ENCODE measurements around the gene LCK.
A peak's percentile ranks its signal among the peaks of the same experiment; 100 is the strongest.

LCK gene

DNA sequence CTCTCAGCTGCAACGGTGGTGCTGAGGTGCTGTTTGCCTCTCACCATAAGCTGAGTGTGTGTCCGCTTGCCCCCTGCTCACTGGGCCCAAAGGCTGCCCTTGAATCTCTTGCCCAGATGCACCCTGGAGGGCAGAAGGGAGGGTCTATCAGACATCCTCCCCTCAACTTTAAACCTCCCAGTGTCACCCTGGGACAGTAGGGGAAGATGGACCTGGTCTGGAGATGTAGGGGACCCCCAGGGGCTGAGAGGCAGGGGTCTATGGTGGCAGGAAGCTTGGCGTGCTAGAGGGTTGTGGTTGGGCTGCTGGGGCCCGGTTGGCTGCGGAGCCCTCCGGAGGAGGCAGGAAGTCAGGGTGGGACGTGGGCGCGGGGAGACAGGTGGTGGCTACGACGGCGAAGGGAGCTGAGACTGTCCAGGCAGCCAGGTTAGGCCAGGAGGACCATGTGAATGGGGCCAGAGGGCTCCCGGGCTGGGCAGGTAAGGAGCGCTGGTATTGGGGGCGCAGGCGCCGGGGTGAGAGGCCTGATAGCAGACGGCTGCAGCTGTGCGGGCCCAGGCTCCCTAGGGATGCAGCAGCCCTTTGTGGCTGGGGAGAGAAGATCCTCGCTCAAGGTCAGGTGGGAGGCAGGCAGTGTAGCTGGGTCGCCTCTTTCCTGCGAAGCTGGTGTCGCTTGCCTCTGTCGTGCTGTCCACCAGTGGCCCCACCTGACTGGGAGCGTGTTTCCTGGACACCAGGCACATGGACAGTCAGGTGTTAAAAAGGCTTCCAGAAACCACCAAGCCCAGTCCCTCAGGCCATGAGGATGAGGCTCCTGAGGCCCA, at the start of gene LCK:
TSS of gene LCK (plus strand) at position 373 of the 824 bp plus-strand sequence. CDS start 23,065 bp downstream, outside the sequence.
- no peak for DNase-seq (ENCODE audit: low spot score)

DNA sequence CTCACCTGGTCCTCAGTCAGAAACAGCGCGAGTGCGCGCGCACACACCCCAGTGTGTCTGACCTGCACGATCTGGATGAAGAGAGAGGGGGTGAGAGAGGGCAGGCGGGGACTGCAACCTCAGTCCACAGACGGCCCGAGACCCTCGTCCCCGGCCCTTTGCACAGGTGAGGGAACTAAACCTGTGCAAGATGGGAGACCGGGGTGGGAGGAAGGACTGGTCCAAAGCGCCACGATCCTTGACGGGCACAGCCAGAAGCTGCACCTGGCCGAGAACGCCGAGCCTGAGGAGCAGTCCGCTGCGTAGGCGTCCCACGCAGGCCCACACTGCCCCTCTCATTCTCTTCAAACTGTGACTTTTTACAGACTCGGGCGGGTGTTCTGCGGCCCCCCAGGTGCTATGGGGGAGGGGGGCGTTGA, 46.1 kb upstream of the LCK start:
- no peak for DNase-seq (ENCODE audit: low spot score)

DNA sequence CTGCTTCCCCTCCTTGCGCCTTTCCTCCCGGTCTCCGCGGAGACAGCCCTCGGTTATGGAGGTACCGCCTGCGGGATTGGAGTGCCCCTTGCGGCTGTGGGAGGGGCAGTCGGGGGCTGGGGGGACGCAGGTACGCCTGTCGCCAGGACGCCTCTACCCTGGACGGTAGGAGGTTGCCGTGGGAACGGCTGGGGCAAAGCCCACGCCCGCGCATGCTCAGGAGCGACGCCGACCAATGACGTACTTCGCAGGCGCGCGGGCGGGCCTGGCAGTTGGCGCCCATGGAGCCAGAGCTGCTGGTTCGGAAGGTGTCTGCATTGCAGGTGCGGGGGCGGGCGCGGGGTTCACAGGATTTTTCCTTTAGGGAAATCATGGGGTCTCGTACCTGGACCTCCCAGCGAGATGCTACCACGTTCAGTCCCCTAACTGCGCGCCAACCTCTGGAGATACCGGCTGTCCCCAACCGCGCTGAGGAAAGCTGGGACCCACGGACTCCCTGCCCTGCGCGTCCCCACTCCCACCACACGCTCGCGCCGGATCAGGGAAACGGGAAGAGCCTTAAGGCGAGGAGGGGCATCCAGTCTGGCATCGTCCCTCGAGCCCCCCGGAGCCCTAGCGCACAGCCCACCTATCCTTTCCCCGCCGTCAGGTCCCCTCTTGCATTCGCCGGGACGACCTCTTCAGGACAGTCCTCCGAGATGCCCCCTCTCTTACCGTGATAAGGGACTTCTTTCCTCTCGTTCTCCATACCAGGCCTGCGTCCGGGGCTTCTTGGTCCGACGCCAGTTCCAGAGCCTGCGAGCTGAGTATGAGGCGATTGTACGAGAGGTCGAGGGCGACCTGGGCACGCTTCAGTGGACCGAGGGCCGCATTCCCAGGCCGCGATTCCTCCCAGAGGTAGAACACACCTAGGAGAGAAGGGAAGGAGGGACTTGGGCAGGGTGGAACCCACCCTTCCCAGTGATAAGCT, 45.4 kb upstream of the LCK start, which contains the start of gene IQCC:
TSS of gene IQCC (plus strand) at position 271 of the 970 bp plus-strand sequence. CDS start at position 282, 11 bp downstream.
- DNase-seq (ENCODE audit: low spot score), result peak; percentile 93

DNA sequence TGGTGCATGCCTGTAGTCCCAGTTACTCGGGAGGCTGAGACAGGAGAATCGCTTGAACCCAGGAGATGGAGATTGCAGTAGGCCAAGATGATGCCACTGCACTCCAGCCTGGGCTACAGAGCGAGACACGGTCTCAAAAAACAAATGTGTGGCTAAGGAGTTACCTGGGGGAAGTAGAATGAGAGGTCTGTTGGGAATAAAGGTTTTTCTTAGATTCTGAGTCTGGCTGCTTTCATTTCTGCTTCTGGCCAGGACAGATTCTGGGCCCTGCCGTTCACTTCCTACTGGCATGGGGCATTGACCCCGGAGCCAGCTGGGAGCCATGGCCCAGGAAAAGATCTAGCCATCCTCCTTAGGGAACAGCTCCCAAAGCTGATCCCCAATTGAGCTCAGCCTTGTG, 42.6 kb upstream of the LCK start:
- DNase-seq (ENCODE audit: low spot score), result no peak

DNA sequence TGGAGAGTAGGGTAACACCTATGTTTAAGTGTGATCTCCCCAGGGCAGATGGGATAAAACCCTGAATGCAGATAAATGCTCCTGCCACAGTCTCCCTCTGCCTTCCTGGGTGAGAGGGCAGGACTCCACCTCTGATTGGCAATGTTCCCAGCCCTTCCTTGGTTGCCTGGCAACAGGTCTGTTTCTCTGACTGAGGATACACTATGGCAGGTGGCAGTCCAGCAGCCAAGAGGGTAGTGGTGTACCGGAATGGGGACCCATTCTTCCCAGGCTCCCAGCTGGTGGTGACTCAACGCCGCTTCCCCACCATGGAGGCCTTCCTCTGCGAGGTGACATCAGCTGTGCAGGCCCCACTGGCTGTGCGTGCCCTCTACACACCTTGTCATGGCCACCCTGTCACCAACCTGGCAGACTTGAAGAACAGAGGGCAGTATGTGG, 42.2 kb upstream of the LCK start, which contains the start of gene DCDC2B:
TSS of gene DCDC2B (plus strand) at position 199 of the 438 bp plus-strand sequence. CDS start at position 204, 5 bp downstream.
- peak; percentile 78 for DNase-seq (ENCODE audit: low spot score)

DNA sequence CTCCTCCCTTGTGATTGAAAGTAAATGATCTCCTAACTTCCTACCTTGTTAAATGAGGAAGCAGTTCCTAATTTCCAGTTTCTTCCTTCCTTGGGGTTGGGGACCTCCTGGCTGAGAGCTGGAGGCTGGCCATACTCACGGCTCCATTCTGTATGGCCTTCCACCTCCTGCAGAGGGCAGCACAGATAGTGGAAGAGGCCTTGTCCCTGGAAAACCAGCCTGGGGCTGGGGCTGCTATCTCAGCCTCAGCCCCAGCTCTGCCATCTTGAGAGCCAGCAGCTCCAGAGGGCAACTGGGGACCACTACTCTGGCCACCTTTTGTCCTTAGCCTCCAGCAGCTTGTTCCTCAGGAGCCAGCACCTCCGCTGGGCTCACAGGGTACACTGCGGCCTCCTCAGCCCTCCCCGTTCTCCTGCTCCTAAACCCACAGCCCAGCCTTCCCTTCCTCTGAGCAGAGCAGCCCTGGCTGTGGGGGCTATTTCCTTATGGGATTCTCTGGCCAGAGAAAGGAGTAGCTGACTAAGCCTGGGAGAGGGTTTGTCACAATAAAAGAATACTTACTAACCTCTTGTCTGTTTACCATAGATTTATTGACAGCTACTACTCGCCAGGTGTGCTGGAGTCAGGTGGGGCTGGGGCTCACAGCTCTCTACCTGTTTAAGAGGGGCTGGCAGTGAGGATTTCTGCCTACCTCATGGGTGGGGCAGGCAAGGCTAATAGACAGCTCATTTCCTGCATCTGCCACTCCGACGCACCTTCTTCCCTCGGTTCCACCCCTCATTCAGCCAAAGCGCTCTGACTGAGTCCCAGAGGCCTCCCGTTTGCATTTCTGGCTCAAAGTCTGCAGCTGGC, 35.2 kb upstream of the LCK start:
- peak; percentile 81 for DNase-seq (ENCODE audit: low spot score)

DNA sequence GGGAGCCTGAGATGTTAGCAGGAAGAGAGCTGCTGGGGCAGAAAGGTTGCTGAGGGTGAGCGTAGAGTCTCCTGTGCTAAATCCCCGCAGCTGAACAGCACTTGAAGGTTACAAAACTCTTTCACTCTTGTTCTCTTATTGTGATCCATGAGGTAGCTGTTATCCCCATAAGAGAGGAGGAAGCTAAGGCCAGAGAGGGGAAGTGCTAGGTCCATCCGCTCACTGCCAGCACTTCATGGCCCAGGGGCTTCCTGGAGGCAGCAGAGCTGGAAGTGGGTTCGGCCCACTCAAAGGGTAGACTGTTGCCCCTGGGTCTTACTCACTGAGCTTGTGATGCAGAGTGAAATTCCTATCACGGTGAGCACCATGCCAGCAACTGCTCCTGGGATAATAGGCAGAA, 34.5 kb upstream of the LCK start:
- DNase-seq (ENCODE audit: low spot score), result no peak

DNA sequence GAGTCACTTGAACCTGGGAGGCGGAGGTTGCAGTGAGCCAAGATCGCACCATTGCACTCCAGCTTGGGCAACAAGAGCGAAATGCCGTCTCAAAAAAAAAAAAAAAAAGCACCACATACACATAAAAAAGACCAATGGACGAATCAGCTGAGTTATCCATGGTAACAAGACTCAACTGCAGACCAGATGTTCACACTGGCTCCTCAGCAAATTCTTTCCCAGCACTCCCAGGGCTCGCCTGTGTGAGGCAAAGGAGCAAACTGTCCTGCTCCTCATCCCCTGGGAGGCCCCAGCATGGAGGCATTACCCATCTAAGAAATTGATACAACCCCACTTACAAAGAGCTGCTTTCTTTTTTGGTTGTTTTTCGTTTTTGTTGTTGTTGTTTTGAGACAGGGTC, 32.0 kb upstream of the LCK start:
- DNase-seq (ENCODE audit: low spot score), result no peak

DNA sequence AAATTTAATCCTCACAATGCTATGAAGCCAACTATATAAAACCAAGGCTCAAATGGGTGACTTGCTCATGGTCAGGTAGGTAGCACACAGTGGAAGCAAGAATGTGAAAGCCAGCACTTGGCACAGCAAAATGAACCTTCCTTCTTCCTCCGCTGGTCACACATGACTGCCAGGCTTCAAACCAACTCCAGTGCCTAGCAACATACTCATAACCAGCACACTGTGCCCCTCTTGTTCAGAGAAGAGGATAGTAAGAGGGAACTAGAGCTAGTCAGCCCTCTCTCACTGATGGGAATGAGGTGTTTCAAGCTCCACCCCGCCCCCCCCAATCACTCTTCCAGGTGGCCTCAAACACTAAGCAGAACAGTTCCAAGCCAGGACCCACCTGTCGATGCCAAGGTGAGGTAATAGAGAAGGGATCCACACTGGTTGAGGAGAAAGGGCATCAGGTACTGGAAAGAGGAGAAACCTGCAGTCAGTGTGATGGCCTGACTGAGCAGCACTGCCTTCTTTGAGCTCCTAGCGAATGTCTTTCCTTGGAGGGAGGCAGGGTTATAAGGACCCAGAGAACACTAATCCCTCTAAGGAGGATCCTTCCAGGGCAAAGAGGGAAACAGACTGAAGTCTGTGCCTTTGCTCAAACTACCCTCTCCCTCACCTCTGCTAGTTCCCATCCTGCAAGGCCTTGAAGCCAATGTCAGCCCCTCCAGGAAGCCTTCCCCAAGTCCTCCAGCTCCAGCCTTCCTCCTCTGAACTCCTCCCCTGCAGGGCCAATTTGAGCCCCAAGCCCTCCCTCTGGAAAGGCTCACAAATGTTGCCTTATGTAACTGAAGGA, 30.1 kb upstream of the LCK start:
- no peak for DNase-seq (ENCODE audit: low spot score)

DNA sequence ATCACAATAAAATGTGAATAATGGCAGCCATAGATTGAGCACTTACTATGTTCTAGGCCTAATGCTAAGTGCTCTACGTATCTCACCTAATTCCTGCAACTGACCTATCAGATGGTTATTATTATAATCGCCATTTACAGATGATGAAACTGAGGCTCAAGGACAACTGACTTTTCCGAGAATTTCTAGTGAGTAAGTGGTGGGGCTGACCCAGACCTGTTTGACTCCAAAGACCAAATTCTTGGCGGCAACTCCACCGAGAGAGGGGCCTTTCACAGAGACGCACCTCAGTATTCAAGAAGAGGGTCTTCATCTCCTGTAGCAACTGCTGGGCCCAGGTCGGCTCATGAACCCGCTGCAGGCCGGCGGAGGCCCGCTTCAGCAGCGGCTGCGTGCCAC, 29.5 kb upstream of the LCK start:
- no peak for DNase-seq (ENCODE audit: low spot score)

DNA sequence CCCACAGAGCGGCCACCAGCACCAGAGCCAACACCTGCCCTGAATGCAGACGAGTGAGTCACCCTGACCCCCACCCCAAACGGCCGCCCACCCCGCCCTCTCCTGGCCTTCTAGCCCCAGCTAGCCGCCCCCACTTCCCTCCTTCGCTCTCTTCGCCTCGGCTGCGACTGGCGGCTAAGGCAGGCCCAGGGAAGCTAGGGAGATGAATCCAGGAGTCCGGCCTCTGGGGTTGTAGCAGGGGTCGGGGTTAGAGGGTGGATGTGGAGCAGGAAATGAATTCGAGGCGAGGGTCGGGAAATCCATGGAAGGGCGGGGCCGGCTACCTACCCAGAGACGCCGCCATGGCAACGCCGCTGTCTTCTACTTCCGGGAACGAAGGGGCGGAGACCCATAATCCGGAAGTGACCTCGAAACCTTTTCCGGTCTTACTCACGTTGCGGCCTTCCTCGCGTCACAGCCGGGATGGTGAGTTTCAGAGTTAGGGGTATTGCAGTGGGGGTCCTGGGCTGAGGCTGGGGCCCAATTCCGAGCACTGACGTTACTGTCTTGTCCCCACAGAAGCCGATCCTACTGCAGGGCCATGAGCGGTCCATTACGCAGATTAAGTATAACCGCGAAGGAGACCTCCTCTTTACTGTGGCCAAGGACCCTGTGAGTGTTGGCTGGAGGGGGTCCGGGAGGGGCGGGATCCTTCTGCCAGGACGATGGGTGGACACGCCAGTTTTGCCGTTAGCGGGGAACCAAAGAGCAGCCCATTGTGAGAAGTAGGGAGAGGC, 28.9 kb upstream of the LCK start, which contains the start of the genes EIF3I and TMEM234:
TSS of gene EIF3I (plus strand) at position 428 of the 776 bp plus-strand sequence. CDS start at position 463, 35 bp downstream.
TSS of gene TMEM234 (minus strand) at position 374 of the 776 bp plus-strand sequence. CDS start at position 343, 31 bp downstream.
- DNase-seq (ENCODE audit: low spot score), result peak; percentile 94

DNA sequence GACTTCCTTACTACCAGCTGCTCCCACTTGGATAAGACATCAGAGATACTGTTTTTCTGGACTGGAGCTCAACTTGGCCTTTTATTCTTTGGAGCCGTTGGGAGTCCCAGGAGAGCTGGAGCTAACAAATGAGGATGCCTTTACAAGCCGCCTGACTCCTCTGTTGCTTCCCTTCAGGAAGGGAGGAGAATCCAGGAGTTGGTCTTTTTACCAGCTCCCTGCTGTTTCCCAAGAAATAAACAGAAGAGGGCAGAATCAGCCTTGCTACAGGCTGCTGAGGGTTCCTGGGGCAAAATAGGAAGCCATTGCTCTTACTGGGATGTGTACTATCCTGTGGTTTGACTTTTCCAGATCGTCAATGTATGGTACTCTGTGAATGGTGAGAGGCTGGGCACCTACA, 27.4 kb upstream of the LCK start:
- no peak for DNase-seq (ENCODE audit: low spot score)

DNA sequence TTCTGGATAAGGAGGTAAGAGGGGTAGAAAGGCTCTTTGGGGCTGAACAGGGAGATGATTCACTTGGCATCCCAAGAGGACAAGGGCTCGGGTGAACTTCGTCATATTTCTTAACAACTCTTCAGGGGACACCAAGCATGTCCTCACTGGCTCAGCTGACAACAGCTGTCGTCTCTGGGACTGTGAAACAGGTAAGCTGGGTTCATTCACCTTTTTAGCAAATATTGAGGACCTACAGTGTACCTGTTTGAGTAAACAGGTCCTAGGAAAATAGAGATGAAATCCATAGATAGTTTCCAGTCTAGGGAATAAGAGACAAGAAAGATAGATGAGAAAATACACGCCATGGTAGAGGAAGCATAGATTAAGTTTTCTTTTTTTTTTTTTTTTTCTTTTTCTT, 26.8 kb upstream of the LCK start:
- DNase-seq (ENCODE audit: low spot score), result no peak

DNA sequence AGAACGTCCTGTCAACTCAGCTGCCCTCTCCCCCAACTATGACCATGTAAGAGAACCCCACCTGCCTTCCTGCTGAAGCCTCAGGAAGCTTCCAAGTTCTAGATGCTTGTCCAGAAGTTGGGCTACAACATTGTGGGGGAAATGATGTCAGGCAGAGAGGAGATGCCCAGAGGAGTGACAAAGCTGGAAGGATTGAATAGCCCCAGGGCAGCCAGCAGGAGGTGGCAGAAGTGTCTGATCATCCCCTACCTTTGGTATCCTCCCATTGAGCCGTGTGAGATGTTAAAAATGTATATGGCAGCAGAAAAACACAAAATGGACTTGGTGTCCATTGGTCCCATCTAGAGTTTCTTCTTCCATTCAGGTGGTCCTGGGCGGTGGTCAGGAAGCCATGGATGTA, 22.3 kb upstream of the LCK start:
- no peak for DNase-seq (ENCODE audit: low spot score)

DNA sequence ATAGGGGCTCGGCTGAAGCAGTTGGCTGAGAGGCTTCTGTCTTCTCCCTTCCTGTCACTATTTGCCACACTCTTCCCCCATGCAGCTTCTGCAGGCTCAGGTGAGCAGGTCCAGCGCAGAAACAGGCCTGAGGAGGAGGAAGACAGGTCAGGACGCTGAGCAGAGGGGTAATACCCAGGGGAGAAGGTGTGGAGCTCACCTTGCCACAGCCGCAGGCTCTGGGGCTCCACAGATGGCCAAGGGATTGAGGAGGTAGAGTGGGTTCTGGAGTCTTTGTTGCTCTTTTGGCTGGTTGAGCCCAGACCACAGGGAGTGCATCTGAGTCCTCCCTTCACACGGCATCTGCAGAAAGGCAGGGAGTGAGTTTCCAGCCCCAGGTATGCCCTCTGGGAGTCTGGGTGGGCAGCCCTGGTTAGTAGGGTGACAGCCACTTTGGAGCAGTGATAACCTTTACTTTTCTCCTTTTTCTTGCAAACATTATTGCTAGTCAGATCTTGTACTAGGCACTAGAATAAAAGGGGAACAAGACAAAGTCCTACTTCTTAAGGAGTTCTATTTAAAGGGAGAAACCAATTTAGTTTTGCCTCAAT, 19.1 kb upstream of the LCK start:
- no peak for DNase-seq (ENCODE audit: low spot score)

DNA sequence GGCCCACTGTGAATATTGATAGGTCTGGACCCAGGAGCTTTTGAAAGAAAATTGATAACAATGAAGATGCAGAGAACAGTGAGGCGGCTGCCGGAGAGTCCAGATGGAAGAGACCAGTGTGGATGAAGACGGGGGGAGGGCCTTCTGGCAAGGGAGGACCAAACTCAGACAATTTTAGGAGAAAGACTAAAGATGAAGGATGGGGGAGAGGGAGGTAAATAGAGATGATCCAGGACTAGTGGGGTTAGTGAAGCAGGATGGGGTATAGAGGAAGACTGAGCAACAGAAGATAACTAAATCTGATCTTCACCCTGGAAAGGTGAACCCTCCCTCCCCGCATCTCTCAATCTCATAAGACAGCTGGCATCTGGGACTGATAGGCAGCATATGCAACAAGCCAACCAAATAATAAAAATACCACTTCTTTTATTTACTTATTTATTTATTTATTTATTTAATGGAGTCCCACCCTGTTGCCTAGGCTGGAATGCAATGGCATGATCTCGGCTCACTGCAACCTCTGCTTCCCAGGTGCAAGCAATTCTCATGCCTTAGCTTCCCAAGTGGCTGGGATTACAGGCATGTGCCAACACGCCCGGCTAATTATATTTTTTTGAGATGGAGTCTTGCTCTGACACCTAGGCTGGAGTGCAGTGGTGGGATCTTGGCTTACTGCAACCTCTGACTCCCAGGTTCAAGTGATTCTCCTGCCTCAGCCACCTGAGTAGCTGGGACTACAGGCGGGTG, 18.3 kb upstream of the LCK start:
- DNase-seq (ENCODE audit: low spot score), result no peak

DNA sequence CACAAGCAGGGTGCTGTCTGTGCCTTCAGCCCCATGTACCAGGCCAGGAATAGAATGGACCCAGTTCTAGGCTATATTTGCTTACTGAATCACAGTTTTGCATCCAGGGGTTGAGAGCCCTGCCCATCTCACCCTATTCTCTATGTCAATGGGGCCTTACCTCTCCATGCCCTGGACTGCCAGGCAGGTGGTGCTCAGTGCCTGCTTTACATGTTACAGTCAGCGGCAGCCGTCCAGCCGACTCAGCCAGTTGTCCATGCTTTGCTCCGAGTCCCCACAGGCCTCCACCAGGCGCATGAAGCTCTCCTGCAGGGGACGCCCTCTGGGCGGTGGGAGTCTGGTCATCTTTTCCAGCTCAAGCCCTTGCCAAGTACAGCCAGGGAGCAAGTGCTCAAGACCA, 16.3 kb upstream of the LCK start:
- DNase-seq (ENCODE audit: low spot score), result no peak

DNA sequence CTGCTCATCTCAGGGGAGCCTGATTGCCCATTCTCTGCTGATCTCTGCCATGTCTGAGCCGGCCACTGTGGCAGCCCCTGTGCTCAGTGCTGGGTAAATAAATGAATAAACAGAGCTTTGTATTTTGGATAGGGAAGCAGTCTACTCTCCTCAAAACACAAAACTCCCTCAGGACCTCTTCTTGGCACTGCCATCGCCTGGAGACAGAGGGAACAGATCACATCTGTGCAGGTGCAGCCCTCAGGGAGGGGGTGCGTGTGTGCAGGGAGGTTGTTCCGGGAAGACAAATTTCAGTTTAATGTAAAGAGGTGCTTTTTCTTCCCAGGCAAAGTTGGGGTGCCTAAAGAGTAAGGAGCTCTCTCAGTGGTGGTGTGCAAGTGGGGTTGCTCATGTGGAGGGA, 11.7 kb upstream of the LCK start:
- no peak for DNase-seq (ENCODE audit: low spot score)

DNA sequence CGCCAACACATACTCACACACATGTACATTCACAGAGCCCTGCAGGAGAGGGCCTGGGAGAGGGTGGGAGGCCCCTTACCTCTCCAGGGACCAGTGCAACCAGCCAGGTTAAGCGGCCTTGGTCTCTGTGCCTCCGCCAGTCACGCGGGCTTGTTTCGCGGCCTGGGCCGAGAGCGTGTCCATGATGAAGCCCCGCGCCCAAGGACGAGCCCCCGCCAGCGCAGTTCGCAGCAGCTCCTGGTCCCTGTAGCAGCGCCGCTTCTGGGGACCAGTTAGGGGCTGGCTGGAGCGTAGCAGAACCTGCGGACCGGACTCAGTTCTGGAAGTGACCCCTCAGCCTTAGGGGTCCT, 11.3 kb upstream of the LCK start:
- no peak for DNase-seq (ENCODE audit: low spot score)

Measured in D341Med (cell line).